H9 (cell line): ENCODE results near the gene AGTPBP1. TPM values are rescaled to one million over a fixed set of nuclear protein-coding genes. Genes with fewer than 3 reads are reported as not detected.

Source experiments
- DNase-seq: peaks from one replicate; pipeline ENCODE4 v3.0.0-alpha.2; 2017
- H2AFZ ChIP-seq: one replicate; pipeline ENCODE4 v1.6.1; 2013; ENCODE audit warnings: mild to moderate bottlenecking, low read length, control low read depth, moderate library complexity
- H2AK5ac ChIP-seq: 2 replicates; pipeline ENCODE4 v1.6.1; 2013; ENCODE audit warnings: low read length, control low read depth, mixed read lengths; ENCODE audit not compliant: insufficient read length
- H2BK120ac ChIP-seq: one replicate; pipeline ENCODE4 v1.6.1; 2013; ENCODE audit warnings: low read depth, mild to moderate bottlenecking, low read length, control low read depth, inconsistent platforms; ENCODE audit not compliant: poor library complexity, severe bottlenecking
- H2BK12ac ChIP-seq: 2 replicates; pipeline ENCODE4 v1.6.1; 2013; ENCODE audit warnings: low read length, control low read depth, mixed read lengths, low read depth; ENCODE audit not compliant: insufficient read length
- H2BK15ac ChIP-seq: 2 replicates; pipeline ENCODE4 v1.6.1; 2013; ENCODE audit warnings: low read depth, low read length, control low read depth
- H2BK20ac ChIP-seq: one replicate; pipeline ENCODE4 v1.6.1; 2013; ENCODE audit warnings: low read depth, mild to moderate bottlenecking, low read length, control low read depth, inconsistent platforms; ENCODE audit not compliant: poor library complexity, severe bottlenecking
- H2BK5ac ChIP-seq: 2 replicates; pipeline ENCODE4 v1.6.1; 2013; ENCODE audit warnings: low read length, control low read depth, mixed read lengths; ENCODE audit not compliant: insufficient read length
- H3K14ac ChIP-seq: 2 replicates; pipeline ENCODE4 v1.6.1; 2013; ENCODE audit warnings: low read length, control low read depth; ENCODE audit not compliant: insufficient read depth
- H3K18ac ChIP-seq: 2 replicates; pipeline ENCODE4 v1.6.1; 2013; ENCODE audit warnings: low read depth, mild to moderate bottlenecking, mixed read lengths, low read length, control low read depth; ENCODE audit not compliant: insufficient read length
- H3K23ac ChIP-seq: 2 replicates; pipeline ENCODE4 v1.6.1; 2013; ENCODE audit warnings: low read length, control low read depth, mixed read lengths, low read depth; ENCODE audit not compliant: insufficient read length
- H3K23me2 ChIP-seq: 2 replicates; pipeline ENCODE4 v1.6.1; 2013; ENCODE audit warnings: low read depth, mild to moderate bottlenecking, mixed read lengths, low read length, control low read depth; ENCODE audit not compliant: insufficient read length, poor library complexity, severe bottlenecking
- H3K27ac ChIP-seq: 2 replicates; pipeline ENCODE4 v1.5.1; 2013; ENCODE audit warnings: low read length, control low read depth, mixed read lengths, low read depth; ENCODE audit not compliant: insufficient read length
- H3K27me3 ChIP-seq: 2 replicates; pipeline ENCODE4 v1.6.1; 2013; ENCODE audit warnings: low read length, control low read depth, inconsistent platforms; ENCODE audit not compliant: insufficient read depth
- H3K4ac ChIP-seq: 2 replicates; pipeline ENCODE4 v1.6.1; 2013; ENCODE audit warnings: low read depth, mild to moderate bottlenecking, control low read depth, inconsistent platforms, low read length, moderate library complexity
- H3K4me1 ChIP-seq: 2 replicates; pipeline ENCODE4 v1.6.1; 2013; ENCODE audit warnings: low read length, control low read depth, inconsistent platforms; ENCODE audit not compliant: insufficient read depth
- H3K4me2 ChIP-seq: 2 replicates; pipeline ENCODE4 v1.6.1; 2013; ENCODE audit warnings: low read length, control low read depth, mixed read lengths; ENCODE audit not compliant: insufficient read length, insufficient read depth
- H3K56ac ChIP-seq: 2 replicates; pipeline ENCODE4 v1.6.1; 2013; ENCODE audit warnings: low read depth, mild to moderate bottlenecking, mixed read lengths, low read length, control low read depth; ENCODE audit not compliant: insufficient read length
- H3K79me1 ChIP-seq: 2 replicates; pipeline ENCODE4 v1.6.1; 2013; ENCODE audit warnings: low read depth, mild to moderate bottlenecking, moderate library complexity, low read length, control low read depth, inconsistent platforms; ENCODE audit not compliant: insufficient read depth, poor library complexity, severe bottlenecking
- H3K79me2 ChIP-seq: 2 replicates; pipeline ENCODE4 v1.6.1; 2013; ENCODE audit warnings: low read length, control low read depth, inconsistent platforms; ENCODE audit not compliant: insufficient read depth
- H3K9ac ChIP-seq: 2 replicates; pipeline ENCODE4 v1.6.1; 2013; ENCODE audit warnings: low read length, control low read depth, mixed read lengths; ENCODE audit not compliant: insufficient read length; ENCODE audit errors: extremely low read depth
- H3K9me3 ChIP-seq: one replicate; pipeline ENCODE4 v1.6.1; 2013; ENCODE audit warnings: low read depth, low read length, inconsistent platforms; ENCODE audit not compliant: control insufficient read depth
- H3T11ph ChIP-seq: one replicate; pipeline ENCODE4 v1.6.1; 2013; ENCODE audit warnings: mild to moderate bottlenecking, low read length, control low read depth, inconsistent platforms
- H4K20me1 ChIP-seq: one replicate; pipeline ENCODE4 v1.6.1; 2013; ENCODE audit not compliant: control insufficient read depth, insufficient read length, insufficient read depth
- H4K5ac ChIP-seq: 2 replicates; pipeline ENCODE4 v1.6.1; 2013; ENCODE audit warnings: low read depth, mild to moderate bottlenecking, mixed read lengths, low read length, control low read depth; ENCODE audit not compliant: insufficient read length
- H4K8ac ChIP-seq: replicated peaks from 2 replicates; pipeline ENCODE4 v1.6.1; 2013; ENCODE audit warnings: low read length, control low read depth, mixed read lengths, low read depth; ENCODE audit not compliant: insufficient read length
- H4K91ac ChIP-seq: 2 replicates; pipeline ENCODE4 v1.6.1; 2013; ENCODE audit warnings: low read depth, mild to moderate bottlenecking, moderate library complexity, mixed read lengths, low read length, control low read depth; ENCODE audit not compliant: insufficient read length
- H3K27ac Mint-ChIP-seq, 3 experiments: 2 replicates in 2 of 3; 3 replicates in 1 of 3; pipeline ENCODE4 v1.8.0; 2020 to 2021; ENCODE audit warnings: mixed read lengths in 3 of 3, mild to moderate bottlenecking in 1 of 3, moderate library complexity in 1 of 3
- H3K27me3 Mint-ChIP-seq: 2 replicates; pipeline ENCODE4 v1.8.0; 2021; ENCODE audit warnings: low read depth, mild to moderate bottlenecking, moderate library complexity, mixed read lengths
- H3K36me3 Mint-ChIP-seq, 3 experiments: 2 replicates in 2 of 3; 3 replicates in 1 of 3; pipeline ENCODE4 v1.8.0; 2020 to 2021; ENCODE audit warnings: low read depth in 3 of 3, mixed read lengths in 3 of 3; ENCODE audit not compliant: insufficient read depth in 1 of 3
- H3K4me1 Mint-ChIP-seq, 2 experiments: 2 replicates each; pipeline ENCODE4 v1.8.0; 2020; ENCODE audit warnings: mixed read lengths in 2 of 2
- H3K4me3 Mint-ChIP-seq, 2 experiments: 2 replicates in 1 of 2; 3 replicates in 1 of 2; pipeline ENCODE4 v1.8.0; 2020 to 2021; ENCODE audit warnings: mild to moderate bottlenecking in 2 of 2, mixed read lengths in 2 of 2, moderate library complexity in 1 of 2
- H3K9me3 Mint-ChIP-seq, 2 experiments: 2 replicates in 1 of 2; 3 replicates in 1 of 2; pipeline ENCODE4 v1.8.0; 2020; ENCODE audit warnings: mild to moderate bottlenecking in 2 of 2, mixed read lengths in 2 of 2, moderate library complexity in 1 of 2
- CTCF ChIP-seq: fragments of 200-600 bp; sonication (generic); conservative IDR thresholded peaks from 3 replicates; pipeline ENCODE4 v1.8.0; 2021; ENCODE audit warnings: antibody characterized with exemption, mild to moderate bottlenecking
- WGBS: extraction: QIAGEN DNeasy Blood & Tissue Kit; methylation state at CpG from one replicate; pipeline ENCODE4 v1.1.7; 2013; ENCODE audit warnings: missing lambda C conversion rate, low lambda C conversion rate, mixed read lengths; ENCODE audit not compliant: insufficient read length; ENCODE audit errors: extremely low coverage; 5-methylcytosine and 5-hydroxymethylcytosine counted together
- total RNA-seq: library from RNA; stranded (reverse); gene quantifications from 2 replicates; pipeline ENCODE4 v1.2.1, GENCODE V29; 2021

AGTPBP1 gene
- total RNA-seq, 1 experiment from 2014 or later: 53.1 TPM

- no peak overlapping the region for H3K23ac ChIP-seq
- no peak overlapping the region for H2BK12ac ChIP-seq
- TF ChIP-seq CTCF: no peak
- H3K79me2 ChIP-seq: no peaks in the 10 kb centered on the region
- H3K9me3 ChIP-seq: no peaks in the 10 kb centered on the region
- no peaks in the 10 kb centered on the region for H3K27me3 ChIP-seq
- H3K4me2 ChIP-seq: no peak overlapping the region
- H2BK20ac ChIP-seq: no peak overlapping the region
- H3T11ph ChIP-seq: no peak overlapping the region
- H3K56ac ChIP-seq: no peak overlapping the region
- no peaks in the 10 kb centered on the region for H3K79me1 ChIP-seq
- H2BK5ac ChIP-seq: no peak overlapping the region
- no peaks in the 10 kb centered on the region; the same call in 1 of the 2 replicates for H3K27me3 Mint-ChIP-seq
- H3K4ac ChIP-seq: no peak overlapping the region
- no peak overlapping the region for H3K4me3 Mint-ChIP-seq
- no peak overlapping the region for H2BK120ac ChIP-seq
- no peak overlapping the region for H4K5ac ChIP-seq
- peaks cover 5 to 6% of the 10 kb centered on the region in 2 experiments for H3K4me1 Mint-ChIP-seq
- H2BK15ac ChIP-seq: no peak overlapping the region
- WGBS: no CpG with 5 or more reads among the region's 4 CpGs
- no peak overlapping the region for H2AK5ac ChIP-seq
- H3K23me2 ChIP-seq: no peaks in the 10 kb centered on the region
- H3K18ac ChIP-seq: no peak overlapping the region
- no peaks in the 10 kb centered on the region; a peak in 1 of 7 replicates for H3K36me3 Mint-ChIP-seq
- H3K9me3 Mint-ChIP-seq: no peaks in the 10 kb centered on the region; a peak in 1 of 5 replicates
- H4K20me1 ChIP-seq: no peaks in the 10 kb centered on the region
- no peak overlapping the region for H3K27ac Mint-ChIP-seq
- no peak overlapping the region for H3K27ac ChIP-seq
- no peak overlapping the region for H4K91ac ChIP-seq
- no peak overlapping the region for H3K14ac ChIP-seq
- H3K4me1 ChIP-seq: no peaks in the 10 kb centered on the region
- no peak overlapping the region for H2AFZ ChIP-seq
- no peak for DNase-seq
- H4K8ac ChIP-seq: no peak overlapping the region
- no peak overlapping the region for H3K9ac ChIP-seq
Observed at GRCh38 chr9:85515021-85515420, 226.7 kb downstream of the AGTPBP1 start.
